ENCODE measurements around the gene YES1.

GRCh38 chr18:777021-777420 lies 35.0 kb downstream of the YES1 start:
- TF ChIP-seq CTCF (tag by site-specific recombination; IDR thresholded peaks at IDR 0.05) (no peak), KLF7 (tag by site-specific recombination; IDR thresholded peaks at IDR 0.05; ENCODE audit: borderline replicate concordance) (no peak), ZNF561 (tag by site-specific recombination; IDR thresholded peaks at IDR 0.05; ENCODE audit: borderline replicate concordance) (no peak), ZNF792 (tag by site-specific recombination; IDR thresholded peaks at IDR 0.05) (no peak), ZNF707 (tag by site-specific recombination; IDR thresholded peaks at IDR 0.05) (no peak), YY1 (tag by site-specific recombination; IDR thresholded peaks at IDR 0.05) (no peak), ZNF777 (tag by site-specific recombination; IDR thresholded peaks at IDR 0.05; ENCODE audit: borderline replicate concordance) (no peak), SP7 (tag by site-specific recombination; IDR thresholded peaks at IDR 0.05) (no peak), ZNF626 (tag by site-specific recombination; IDR thresholded peaks at IDR 0.05) (no peak), ZBTB44 (tag by site-specific recombination; IDR thresholded peaks at IDR 0.05) (no peak)
